HG03039 (cell line): Measurements from ENCODE around the gene MYO10.
"Not testable (repeated sequence)": the region's sequence is repeated elsewhere in the genome, so short reads cannot be mapped to it uniquely, and the experiment has no call there.

Experiments
- ATAC-seq: cut with Tn5 transposase; IDR thresholded peaks from one replicate; pipeline ENCODE4 v1.9.1; 2021; ENCODE audit warnings: mild to moderate bottlenecking, moderate library complexity; ENCODE audit not compliant: unreplicated experiment

MYO10 gene

DNA sequence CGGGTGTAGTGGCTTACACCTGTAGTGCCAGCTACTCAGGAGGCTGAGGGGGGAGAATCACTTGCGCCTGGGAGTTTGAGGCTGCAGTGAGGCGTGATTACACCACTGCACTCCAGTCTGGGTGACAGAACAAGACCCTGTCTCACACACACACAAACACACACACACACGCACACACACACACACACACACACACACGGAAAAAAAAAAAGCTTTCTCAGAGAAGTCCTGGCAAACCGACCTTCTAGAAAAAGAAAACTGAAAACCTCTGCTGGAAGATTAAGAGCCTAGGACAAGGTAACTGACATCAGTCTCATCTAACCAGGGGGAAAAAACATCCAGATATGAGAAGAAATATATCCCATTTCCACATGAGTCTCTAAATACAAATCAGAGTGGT lies 178.9 kb downstream of the MYO10 start:
- no peak for ATAC-seq

GRCh38 chr5:16756692-16757091 lies 179.4 kb downstream of the MYO10 start:
- no peak for ATAC-seq

DNA sequence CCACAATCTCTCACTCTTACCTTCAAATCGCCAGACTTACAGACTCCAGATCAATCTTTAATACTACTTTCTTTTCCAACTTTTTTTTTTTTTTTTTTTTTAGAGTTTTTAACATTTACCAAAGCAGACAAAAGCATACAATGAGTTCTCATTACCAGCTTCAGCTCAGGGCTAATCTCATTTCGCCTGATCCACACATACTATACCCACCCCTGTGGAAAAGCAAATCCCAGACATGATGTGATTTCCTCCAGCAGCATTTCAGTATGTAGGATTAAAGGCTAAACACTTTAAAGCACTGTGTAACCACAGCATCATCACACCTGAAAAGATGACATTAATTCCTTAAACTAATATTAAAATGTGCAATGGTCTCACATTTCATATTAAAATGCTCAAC lies 180.4 kb downstream of the MYO10 start:
- ATAC-seq, result no peak

DNA sequence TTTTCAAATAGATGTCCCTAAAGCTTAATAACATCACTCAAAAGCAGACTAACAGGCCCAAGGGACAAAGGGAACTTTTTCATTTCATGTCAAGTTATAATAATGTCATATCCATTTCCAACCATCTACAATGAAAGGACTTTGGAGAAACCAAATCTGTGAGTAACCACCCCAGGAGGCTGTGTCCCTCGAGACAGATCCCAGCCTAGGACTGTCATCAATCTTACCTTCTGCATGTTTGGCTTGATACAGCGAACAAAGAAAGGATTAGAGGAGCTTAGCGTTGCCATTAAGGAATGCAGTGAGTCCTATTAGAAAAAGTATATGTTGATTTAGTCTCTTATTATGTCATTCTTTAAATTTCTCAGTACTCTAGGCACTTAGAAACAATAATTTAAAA lies 181.5 kb downstream of the MYO10 start:
- ATAC-seq, result no peak

DNA sequence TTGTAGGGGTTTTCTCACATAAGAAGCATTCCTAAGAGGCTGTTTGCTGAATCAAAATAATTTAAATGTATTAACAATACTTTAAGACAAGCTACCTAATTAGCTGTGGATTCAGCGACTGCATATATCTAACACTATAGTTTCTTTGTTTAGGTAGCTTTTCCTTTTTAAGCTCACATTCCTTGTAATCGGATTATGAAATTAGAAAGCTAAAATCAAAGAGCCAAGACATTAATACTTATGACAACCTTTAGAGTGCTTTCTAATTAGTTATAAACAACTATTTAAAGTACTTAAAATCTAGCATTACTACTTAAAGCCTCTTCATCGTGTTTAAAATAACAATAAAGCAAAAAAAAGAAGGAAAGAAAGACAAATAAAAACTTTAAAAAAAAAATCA lies 182.0 kb downstream of the MYO10 start:
- ATAC-seq, result no peak

DNA sequence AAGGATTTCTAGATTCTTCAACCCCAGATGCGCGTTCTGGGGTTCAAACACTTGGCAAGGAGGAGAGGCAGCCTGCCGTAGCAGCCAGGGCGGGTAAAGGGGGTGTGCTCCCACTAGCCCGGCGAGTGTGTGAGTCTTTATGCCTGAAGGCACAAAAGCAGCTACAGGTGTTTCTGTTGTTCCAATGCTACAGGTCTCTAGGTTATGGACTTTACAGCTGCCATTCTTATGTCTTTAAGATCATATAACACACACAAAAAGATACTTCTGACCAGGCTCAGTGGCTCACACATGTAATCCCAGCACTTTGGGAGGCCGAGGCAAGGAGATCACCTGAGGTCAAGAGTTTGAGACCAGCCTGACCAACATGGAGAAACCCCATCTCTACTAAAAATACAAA lies 185.6 kb downstream of the MYO10 start:
- no peak for ATAC-seq

DNA sequence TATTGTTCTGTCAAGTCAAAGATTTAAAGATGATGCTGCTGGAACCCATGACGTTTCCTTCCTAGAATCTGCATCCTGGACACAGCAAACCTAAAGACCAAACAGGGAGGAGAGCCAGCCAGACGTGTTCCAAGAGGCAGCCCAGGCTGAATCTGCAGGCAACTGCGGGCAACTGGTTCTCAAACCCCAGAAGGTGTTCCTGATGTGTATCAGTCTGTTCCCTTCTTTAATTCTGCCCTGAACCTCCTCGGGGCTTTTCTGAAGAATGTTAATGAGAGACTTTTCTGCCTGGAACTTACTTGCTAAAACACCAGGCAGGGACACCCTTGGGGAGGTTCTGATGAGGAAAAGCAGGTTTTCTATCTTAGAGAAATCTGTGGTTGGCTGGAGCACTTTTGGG lies 186.5 kb downstream of the MYO10 start:
- ATAC-seq, result no peak

- no peak for ATAC-seq
Measured at GRCh38 chr5:16744164-16744880, 191.8 kb downstream of the MYO10 start.

- ATAC-seq, result no peak
Measured at GRCh38 chr5:16742938-16743337, 193.2 kb downstream of the MYO10 start.

DNA sequence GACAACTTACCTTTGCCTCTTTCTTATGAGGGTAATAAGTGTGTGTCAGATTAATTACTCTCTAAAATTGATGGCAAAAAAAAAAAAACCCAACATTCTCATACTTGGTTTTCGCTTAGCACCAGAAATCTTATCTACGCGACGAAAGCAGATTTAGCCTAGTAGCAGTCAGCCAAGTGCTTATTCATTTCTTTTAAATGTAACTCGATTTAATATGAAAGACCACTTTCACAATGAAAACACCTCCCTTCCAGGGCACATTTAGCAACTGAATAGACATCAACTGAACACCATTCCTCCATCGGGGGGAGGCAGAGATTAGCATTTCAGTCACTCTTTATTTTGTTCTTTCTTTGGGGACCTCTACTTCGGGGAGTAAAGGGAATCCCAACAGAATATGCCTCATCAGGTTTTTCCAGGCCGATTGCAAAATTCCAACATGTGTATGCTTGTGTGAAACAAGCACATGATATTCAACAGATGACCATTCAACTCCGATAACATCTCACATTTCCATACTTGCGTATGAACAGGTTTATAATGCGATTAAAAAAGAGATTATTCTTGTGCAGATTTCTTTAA lies 195.2 kb downstream of the MYO10 start:
- no peak for ATAC-seq

- ATAC-seq, result no peak
Measured at GRCh38 chr5:16740066-16740810, 195.8 kb downstream of the MYO10 start.

DNA sequence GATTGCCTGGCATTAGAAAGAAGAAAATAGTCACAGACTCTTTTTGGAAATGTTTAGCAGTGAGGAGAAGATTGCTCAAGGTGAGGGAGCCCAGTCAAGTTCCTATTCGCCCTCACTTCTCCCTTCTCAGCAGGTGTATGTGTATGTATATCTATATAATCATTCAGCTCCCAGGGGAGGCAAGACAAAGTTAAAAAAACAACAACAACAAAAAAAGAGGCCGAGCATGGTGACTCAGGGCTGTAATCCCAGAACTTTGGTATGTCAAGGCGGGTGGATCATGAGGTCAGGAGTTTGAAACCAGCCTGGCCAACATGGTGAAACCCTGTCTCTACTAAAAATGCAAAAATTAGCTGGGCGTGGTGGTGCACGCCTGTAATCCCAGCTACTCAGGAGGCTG lies 197.7 kb downstream of the MYO10 start:
- ATAC-seq, result not testable (repeated sequence)

GRCh38 chr5:16737620-16738364 lies 198.3 kb downstream of the MYO10 start:
- no peak for ATAC-seq

- no peak for ATAC-seq
Measured at GRCh38 chr5:16737209-16737608, 198.9 kb downstream of the MYO10 start.

DNA sequence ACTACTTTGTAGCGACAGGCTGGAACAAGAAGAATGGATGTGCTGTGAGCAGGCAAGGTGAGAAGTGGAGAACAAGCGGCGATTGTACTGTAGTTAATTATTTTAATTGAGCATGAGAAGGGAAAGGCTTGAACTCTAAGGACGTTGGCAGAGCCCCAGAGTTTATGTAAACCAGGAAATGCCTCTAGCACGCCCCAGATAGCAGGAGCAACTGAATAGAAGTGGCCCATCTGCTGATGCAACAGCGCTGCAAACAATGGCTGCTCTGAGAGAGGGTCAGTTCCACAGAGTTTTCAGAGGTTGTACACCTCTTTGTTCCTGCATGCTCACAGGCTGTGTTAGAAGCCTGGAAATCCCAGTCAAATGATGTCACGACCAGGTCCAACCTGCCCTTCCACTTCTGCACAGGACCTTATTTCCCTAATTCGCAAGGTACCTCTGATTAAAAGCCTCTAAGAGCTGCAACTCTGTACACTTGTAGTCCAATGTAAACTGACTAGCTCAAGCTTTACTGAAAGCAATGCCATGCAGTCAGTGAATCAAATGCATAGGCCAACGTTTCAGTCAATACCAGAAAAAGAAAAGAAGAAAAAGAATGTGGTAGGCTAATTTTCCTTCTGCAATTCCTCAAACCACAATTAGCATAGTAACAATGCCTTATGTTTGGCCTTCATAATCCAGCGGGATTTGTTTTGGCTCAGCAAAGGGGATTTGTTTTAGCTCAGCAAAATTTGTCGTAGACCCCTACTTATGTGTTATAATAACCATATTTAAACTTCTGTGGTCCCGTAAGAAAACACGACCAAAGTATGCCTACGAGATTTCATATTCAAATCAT lies 199.7 kb downstream of the MYO10 start:
- ATAC-seq, result no peak

DNA sequence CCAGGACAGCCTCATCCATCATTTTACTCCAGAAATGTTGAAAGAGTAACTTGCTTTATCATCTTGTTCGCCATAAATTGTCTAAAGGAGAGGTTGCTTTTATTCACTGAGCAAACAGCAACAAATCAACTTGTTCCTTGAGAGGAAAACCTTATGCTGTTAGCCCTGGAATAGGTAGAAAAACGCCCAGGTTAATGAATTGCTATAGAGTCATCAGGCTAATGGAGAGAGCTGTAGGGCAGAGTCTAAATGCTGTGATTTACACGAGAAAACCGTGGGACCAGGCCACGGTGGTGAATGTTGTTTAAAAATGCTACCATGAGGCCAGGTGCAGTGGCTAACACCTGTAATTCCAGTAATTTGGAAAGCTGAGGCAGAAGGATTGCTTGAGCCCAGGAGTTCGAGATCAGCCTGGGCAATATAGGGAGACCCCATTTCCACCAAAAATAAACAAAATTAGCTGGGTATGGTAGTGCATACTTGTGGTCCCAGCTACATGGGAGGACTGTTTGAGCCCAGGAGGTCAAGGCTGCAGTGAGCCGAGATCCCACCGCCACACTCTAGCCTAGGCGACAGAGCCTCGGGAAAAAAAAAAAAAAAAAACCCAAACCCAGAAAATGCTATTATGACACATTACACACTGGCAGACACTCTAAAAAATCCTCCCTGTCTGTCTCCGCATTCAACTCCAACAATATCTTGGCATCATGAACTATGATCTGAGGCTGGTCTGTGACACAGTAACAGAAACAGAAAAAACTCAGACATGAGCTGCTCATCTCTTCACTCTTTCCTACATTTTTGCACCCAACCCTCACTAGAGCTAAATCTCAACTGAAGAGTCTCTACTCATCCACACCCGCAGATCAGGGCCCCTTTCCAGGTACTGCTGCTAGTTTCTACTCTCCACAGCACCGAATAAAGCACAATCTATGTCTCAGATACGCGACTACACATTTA lies 200.7 kb downstream of the MYO10 start:
- no peak for ATAC-seq

DNA sequence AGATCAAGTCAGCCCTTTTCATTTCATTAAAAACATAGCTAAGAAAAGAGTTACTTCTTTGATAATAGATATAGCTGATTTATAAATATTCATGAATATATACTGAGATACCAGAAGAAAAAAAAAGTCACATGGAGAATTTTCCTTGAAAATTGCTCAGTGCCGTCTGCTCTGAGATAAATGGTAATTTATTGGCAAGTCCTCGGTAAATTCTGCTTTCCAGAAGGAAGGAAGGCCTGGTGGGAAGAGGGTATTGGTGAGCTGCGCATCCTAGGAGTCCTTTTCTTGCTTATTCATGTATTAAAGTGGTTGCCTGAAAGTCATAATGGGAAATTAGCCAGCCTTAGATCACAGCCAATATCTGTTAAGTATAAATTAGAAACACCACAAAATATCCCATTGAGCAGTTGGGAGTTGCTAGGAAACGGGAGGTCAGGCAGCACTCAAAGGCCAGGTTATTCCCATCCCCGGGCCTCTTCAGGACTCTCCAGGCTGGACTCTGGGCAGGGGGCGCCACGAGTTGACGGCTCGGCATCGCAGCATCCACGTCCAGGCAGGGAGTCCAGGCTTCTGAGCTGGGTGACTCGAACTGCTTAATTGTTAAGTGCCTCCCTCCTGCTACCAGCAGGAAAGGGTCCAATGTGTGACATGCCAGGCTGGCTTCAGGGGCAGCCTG lies 202.6 kb downstream of the MYO10 start:
- ATAC-seq, result no peak

- no peak for ATAC-seq
Measured at GRCh38 chr5:16732356-16732755, 203.7 kb downstream of the MYO10 start.

GRCh38 chr5:16727755-16728325 lies 208.2 kb downstream of the MYO10 start:
- ATAC-seq, result no peak
